Stimulated activated naive B cell treated with anti-CD40 and anti-IgM and Interleukin-4, amounts not matched to agents 10 μg/mL and 1 μg/mL and 100 μg/mL, for 72 hours (primary cell): ENCODE results near the gene SNX9.

Experiments
- ATAC-seq, 2 donors: fragments of 150-1000 bp; cut with Tn5 transposase; replicated peaks; 2 replicates each; pipeline ENCODE4 v1.10.0; 2021; ENCODE audit warnings: moderate library complexity in 1 of 2
- DNase-seq: peaks from one replicate; pipeline ENCODE4 v3.0.0; 2021
- H3K27ac Mint-ChIP-seq: one replicate; pipeline ENCODE4 v1.8.0; 2022; ENCODE audit warnings: mild to moderate bottlenecking, mixed read lengths
- H3K27me3 Mint-ChIP-seq, 2 donors: one replicate each; pipeline ENCODE4 v1.8.0; 2022; ENCODE audit warnings: mixed read lengths in 2 of 2
- H3K36me3 Mint-ChIP-seq, 2 donors: one replicate each; pipeline ENCODE4 v1.8.0; 2022; ENCODE audit warnings: mixed read lengths in 2 of 2, mild to moderate bottlenecking in 1 of 2
- H3K4me1 Mint-ChIP-seq, 2 donors: one replicate each; pipeline ENCODE4 v1.8.0; 2022; ENCODE audit warnings: mixed read lengths in 2 of 2, mild to moderate bottlenecking in 1 of 2
- H3K4me3 Mint-ChIP-seq, 2 donors: one replicate each; pipeline ENCODE4 v1.8.0; 2022; ENCODE audit warnings: mild to moderate bottlenecking in 2 of 2, mixed read lengths in 2 of 2, moderate library complexity in 1 of 2
- H3K9me3 Mint-ChIP-seq, 2 donors: one replicate each; pipeline ENCODE4 v1.8.0; 2022; ENCODE audit warnings: mixed read lengths in 2 of 2, mild to moderate bottlenecking in 1 of 2

SNX9 gene

DNA sequence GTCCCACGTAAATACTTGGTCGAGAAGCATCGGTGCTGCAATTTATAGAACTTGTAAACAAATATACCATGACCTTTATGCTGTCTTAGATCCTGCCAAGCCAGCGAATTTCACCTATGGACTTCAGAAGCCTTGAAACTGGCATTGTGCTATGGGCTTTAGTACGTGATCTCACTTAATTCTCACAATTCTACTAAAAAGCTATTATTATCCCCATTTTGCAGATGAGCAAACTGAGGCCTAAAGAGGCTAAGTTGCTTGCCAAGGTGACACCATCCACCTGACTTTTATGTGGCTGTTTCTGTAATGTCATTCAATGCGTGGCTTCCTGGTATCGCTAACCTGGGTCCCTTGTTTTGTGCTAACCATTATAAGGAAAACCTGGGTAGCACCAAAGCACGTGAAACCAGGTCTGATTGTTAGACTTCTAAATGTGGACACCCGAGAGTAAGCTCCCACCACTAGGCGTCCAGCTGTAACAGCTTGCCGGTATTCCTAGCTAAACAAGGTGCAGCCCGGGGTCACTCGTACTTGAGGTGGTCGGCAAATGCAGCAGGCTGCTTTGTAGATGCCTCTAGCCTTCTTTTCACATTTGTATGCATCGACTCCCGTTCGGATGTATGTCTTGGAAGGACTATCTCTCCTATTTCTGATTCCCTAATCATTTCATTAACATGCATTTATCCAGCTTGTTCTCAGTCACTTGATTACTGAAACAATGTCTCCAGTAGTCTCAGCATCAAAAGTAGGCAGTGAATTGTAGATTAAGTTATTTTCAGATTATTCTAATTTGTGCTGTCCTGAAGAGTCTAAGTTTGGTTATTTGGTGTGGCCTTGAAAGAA lies 159.7 kb downstream of the SNX9 start:
- peak overlapping the region; percentile 92 to 93 for H3K4me3 Mint-ChIP-seq

DNA sequence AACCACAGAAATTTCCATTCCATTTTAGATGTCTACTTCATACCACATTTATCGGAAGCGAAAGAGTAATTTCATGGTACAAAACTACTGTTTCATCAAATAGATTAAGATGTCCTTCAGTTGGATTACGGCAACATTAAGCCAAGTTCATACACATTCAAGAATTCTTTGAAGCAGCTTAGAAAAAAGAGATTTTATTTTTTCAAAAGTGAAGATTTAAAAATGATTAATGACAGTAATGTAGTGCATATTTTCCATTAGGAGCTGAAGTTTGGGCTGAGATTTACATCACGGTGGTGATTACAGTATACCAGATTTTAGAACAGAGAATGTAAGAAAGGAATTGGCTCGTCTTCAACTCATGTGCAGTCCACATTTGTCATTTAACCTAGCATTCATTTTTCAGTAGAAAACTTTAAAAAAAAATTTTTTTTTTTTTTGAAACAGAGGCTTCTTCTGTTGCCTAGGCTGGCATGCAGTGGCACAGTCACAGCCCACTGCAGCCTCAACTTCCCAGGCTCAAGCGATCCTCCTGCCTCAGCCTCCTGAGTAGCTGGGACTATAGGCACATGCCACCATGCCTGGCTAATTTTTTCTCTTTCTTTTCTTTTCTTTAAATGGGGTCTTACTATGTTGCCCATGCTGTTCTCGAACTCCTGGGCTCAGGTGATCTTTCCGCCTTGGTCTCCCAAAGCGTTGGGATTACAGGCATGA lies 160.5 kb downstream of the SNX9 start:
- no peaks in the 10 kb centered on the region for H3K27me3 Mint-ChIP-seq
- peak overlapping the region; percentile 92 to 93 for H3K4me3 Mint-ChIP-seq
- H3K27ac Mint-ChIP-seq: peak overlapping the region; percentile 91
- peaks cover 6 to 14% of the 10 kb centered on the region in 2 donors for H3K36me3 Mint-ChIP-seq
- DNase-seq (no peak), ATAC-seq (no peak)
- H3K4me1 Mint-ChIP-seq: peaks cover 31 to 60% of the 10 kb centered on the region in 2 donors
- no peaks in the 10 kb centered on the region for H3K9me3 Mint-ChIP-seq

More for the DNA sequence above, 159.7 kb downstream of the SNX9 start:
- ATAC-seq (peak; percentile 13 to 24), DNase-seq (no peak)
- Mint-ChIP-seq H3K27ac (peak overlapping the region; percentile 91), H3K27me3 (peaks cover 5 to 7% of the 10 kb centered on the region in 2 donors), H3K36me3 (peaks cover 3 to 10% of the 10 kb centered on the region in 2 donors), H3K4me1 (peaks cover 27 to 54% of the 10 kb centered on the region in 2 donors), H3K9me3 (no peaks in the 10 kb centered on the region)

DNA sequence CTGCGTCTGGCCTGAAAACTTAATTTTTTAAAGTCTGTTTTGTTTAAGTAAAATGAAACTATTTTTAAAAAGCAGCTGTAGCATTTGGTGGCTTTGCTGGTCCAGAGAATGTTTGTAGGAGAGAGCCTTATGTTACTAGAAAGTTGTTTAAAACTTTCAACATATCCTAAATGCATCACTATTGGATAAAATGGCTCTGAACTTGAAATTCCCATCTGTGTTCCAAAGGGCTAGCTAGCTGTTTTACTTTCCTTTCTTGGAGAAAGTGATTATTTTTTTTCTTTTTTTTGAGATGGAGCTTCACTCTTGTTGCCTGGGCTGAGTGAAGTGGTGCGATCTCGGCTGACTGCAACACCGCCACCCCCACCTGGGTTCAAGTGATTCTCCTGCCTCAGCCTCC lies 161.1 kb downstream of the SNX9 start:
- Mint-ChIP-seq H3K27ac (no peak overlapping the region), H3K9me3 (no peaks in the 10 kb centered on the region), H3K4me1 (peaks cover 31 to 62% of the 10 kb centered on the region in 2 donors), H3K36me3 (peaks cover 6 to 14% of the 10 kb centered on the region in 2 donors), H3K4me3 (peak overlapping the region; percentile 45 to 57), H3K27me3 (no peaks in the 10 kb centered on the region)
- DNase-seq: no peak
- ATAC-seq: no peak

DNA sequence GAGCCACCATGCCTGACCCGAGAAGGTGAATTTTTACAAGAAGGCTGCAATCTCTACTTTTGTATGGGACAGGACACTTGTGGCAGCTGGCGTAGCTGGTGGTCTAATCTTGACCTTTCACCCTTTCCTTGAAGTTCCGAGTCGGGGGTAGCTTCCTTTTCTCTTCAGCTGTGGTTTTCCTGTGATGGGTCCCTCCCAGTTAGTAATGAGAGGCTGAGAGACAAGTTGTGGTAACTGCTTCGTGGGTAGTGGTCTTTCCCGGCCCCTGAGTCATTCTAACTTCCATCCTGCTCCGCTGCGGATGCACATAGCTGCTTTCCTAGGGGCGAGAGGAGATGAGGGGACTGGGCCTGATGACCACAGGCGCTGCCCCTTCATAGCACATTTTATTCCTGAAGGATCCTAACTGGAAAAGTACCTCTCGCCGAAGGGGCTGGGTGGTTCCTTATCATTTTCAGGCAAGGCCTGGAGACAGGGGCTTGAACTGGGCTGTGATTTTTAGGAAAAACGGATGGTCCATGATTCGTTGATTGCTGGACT lies 161.7 kb downstream of the SNX9 start:
- H3K4me1 Mint-ChIP-seq: peaks cover 30 to 64% of the 10 kb centered on the region in 2 donors
- peaks cover 6 to 14% of the 10 kb centered on the region in 2 donors for H3K36me3 Mint-ChIP-seq
- H3K9me3 Mint-ChIP-seq: no peaks in the 10 kb centered on the region
- H3K27ac Mint-ChIP-seq: no peak overlapping the region
- H3K27me3 Mint-ChIP-seq: no peaks in the 10 kb centered on the region
- peak overlapping the region; percentile 39 to 57 for H3K4me3 Mint-ChIP-seq
- no peak for ATAC-seq
- DNase-seq: no peak

DNA sequence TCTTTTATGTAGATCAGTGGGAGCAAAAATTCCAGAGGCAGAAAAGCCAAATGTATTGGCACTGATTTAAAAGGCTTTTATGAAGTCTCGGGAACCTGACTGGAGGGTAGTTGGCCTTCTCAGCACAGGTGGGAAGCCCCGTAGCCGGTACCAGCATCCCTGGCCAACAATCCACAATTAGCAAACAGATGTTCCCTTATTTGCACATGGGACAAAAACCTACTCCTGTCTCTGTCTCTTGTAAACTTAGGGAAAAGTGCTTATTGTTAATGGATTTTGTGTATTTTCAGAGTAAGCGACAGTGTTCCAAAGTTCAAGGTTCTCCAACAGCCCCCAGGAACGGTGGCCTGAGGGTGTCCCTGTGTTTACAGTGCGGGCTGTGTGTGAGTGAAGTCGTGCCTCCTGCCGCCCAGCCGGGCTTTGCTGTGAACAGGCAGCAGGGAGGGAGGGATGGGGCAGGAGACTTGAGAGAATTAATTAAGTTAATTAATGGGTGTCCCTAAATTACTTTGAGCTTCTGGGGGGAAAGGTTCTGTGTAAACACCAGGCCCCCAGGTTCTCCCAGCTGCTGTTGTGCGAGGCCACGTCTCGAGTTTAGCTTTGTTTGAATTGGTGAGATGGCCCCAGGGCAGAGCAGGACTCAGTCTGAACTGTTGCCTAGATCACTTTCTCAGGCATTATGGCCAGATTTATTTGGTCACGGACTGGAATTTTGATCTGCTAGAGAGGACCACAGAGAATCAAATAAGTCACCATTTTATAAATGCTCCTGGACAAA lies 162.5 kb downstream of the SNX9 start:
- no peaks in the 10 kb centered on the region for H3K9me3 Mint-ChIP-seq
- H3K27me3 Mint-ChIP-seq: no peaks in the 10 kb centered on the region
- H3K4me1 Mint-ChIP-seq: peaks cover 32 to 64% of the 10 kb centered on the region in 2 donors
- H3K27ac Mint-ChIP-seq: no peak overlapping the region
- peaks cover 6 to 19% of the 10 kb centered on the region in 2 donors for H3K36me3 Mint-ChIP-seq
- no peak overlapping the region for H3K4me3 Mint-ChIP-seq
- ATAC-seq: no peak
- DNase-seq: no peak

DNA sequence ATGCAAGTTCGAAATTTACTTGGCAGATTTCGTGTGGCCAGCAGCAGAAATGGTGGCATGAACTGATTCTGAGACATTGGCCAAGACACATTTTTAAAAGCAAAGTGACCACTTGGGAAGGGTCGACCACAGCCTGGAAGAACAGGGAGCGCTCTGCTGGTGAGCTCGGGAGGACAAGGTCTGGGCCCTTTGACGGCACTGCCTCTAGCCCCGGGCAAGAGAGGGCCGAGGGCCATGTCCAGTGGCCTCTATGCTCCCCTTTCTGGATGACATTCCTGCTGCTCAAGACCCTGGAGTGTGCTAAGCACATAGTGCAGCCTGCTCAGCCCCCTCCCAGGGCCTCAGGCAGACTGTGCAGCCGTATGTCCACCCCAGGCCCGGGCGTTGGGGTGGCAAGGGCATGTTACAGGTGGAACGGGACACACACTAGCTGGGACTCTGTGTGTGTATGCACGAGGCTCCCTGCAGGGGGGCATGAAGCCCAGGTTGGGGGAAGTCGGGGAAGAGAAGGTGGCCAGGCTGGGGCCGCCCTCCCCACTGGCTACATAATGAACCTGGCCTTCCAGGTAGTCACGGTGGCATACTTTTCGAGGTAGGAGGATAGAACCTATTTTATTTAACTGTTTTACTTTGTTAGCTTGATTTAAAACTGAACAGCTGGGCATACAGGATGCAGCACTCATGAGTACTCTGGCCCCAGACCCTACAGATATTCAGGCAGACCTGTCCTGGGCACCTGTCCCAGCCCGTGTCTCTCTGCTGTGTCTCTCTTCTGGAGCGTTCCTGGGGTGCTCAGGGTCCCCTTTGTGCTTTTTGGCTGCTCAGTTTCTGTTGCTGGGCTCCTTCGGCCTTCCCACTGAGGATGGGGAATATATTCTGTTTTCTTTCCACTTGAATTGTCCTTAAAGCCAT lies 165.0 kb downstream of the SNX9 start:
- Mint-ChIP-seq H3K4me3 (no peak overlapping the region), H3K36me3 (peaks cover 15 to 30% of the 10 kb centered on the region in 2 donors), H3K27ac (peak overlapping the region; percentile 37), H3K9me3 (no peaks in the 10 kb centered on the region), H3K27me3 (no peaks in the 10 kb centered on the region), H3K4me1 (peaks cover 30 to 58% of the 10 kb centered on the region in 2 donors)
- DNase-seq (no peak), ATAC-seq (no peak)

DNA sequence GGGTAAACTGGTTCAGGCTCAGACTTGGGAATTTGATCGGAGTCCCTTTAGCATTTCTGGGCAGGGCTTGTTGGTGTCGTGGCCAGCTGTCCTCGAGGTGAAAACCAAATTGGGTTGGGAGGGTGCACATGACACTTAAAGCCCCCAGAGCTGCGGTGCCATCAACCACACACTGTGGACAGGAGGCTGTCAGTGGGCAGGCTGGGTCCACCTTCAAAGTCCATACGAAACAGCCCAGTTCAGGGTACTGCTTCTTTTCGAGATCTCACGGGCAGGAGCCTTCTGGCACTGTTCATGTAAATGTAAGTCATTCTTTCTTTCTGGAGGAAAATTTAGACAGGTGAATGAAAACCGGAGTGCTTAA lies 165.6 kb downstream of the SNX9 start:
- peaks cover 30 to 57% of the 10 kb centered on the region in 2 donors for H3K4me1 Mint-ChIP-seq
- no peak for DNase-seq

DNA sequence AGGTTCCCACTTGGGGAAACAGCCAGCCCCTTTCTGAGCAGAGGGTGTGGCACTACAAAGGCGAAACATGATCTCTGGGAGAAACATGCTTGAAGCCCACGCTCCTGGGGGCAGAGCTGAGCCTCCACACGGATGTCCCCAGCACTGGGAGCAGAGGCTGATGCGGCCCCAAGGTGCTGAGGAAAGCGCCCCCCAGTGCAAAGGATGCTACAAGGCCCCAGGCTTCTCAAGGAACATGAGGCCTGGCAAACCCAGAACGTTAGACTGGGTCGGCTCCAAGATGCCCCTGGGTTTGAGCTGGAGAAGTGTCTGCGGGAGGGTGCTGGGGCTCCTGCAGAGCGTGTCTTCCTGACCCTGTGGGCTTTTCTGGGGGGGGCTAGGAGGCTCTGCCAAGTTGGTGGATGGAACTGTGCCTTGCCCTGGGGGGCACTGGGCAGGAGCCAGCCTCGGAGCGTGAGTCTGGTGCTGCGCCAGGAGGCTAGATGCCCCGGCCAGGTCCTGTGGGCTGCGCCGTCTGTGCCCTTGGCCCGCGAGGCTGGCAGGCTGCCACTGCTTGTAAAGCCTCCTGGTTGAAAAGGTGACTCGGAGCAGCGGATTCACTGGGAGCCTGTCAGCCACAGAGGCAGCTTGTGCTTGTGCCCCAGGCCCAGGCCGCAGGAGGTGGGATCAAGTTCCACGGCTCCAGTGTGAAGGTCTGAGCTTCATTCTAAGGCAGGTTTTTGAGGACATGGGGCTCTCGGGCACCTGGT lies 166.7 kb downstream of the SNX9 start:
- H3K4me1 Mint-ChIP-seq: peaks cover 29 to 51% of the 10 kb centered on the region in 2 donors
- H3K27ac Mint-ChIP-seq: peak overlapping the region; percentile 25
- no peak for DNase-seq
- peak overlapping the region in 1 of 2 donors; percentile 69 for H3K4me3 Mint-ChIP-seq
- no peaks in the 10 kb centered on the region for H3K27me3 Mint-ChIP-seq
- peaks cover 17 to 29% of the 10 kb centered on the region in 2 donors for H3K36me3 Mint-ChIP-seq
- no peaks in the 10 kb centered on the region for H3K9me3 Mint-ChIP-seq
- ATAC-seq: peak; percentile 11

More for the DNA sequence above, 165.6 kb downstream of the SNX9 start:
- Mint-ChIP-seq H3K9me3 (no peaks in the 10 kb centered on the region), H3K4me3 (no peak overlapping the region), H3K27ac (no peak overlapping the region), H3K27me3 (no peaks in the 10 kb centered on the region), H3K36me3 (peaks cover 17 to 25% of the 10 kb centered on the region in 2 donors)
- no peak for ATAC-seq

DNA sequence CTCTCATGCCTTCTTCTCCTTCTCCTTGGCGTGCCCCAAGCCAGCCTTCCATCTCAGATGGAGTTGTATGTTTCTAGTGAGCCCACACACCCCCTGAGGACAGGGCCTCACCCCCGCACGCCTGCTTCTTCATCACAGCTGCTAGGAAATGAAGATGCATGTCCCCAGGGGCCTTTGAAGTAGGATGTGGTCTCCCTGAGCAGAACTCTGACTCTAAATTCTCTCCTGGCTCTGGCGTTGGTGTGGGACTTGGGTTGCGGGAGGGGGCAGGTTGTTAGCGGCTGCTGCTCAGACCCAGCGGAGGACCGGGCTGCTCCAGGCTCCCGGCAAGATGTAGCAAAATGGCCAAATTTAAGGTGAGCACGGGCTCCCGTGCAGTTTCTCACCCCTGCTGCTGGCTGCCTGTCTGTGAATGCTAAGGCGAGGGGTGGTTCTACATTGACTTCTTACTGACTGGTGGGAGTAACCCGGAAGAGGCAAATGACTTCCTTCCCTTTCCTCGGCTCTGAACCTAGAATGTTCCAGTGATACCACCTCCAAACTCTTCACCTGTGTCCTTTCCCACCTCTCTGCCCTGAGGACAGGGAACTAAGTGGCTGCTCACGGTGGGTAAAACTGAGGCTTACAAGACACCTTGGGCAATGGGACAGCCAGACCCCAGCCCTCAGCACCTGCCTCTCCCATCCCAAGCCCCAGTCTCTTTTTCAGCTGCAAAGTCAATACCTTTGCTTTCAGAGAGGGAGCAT lies 167.4 kb downstream of the SNX9 start:
- H3K4me3 Mint-ChIP-seq: peak overlapping the region; percentile 69 to 78

DNA sequence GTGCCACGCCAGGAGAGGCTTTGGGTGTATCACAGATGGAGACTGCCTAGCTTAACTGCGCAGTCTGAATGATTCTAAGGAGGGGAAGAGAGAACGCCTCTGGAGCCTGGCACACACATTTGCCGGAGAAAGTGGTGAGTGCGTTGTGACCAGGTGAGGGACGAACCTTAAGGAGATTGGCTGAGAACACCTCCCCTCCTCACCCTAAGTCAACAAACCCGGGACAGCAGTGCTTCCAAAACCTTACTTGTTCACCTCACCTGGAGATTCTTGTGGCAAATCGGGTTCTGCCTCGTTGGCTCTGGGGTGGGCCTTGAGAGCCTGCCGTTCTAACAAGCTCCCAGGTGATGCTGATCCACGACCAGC lies 168.0 kb downstream of the SNX9 start:
- DNase-seq (no peak), ATAC-seq (no peak)
- Mint-ChIP-seq H3K4me1 (peaks cover 29 to 45% of the 10 kb centered on the region in 2 donors), H3K9me3 (peaks cover 0 to under 1% of the 10 kb centered on the region in 2 donors), H3K4me3 (peak overlapping the region; percentile 69 to 78), H3K27ac (peak overlapping the region; percentile 22), H3K36me3 (peaks cover 24 to 30% of the 10 kb centered on the region in 2 donors), H3K27me3 (no peaks in the 10 kb centered on the region)

More for the DNA sequence above, 167.4 kb downstream of the SNX9 start:
- peak overlapping the region; percentile 31 for H3K27ac Mint-ChIP-seq
- H3K27me3 Mint-ChIP-seq: no peaks in the 10 kb centered on the region
- peaks cover 23 to 29% of the 10 kb centered on the region in 2 donors for H3K36me3 Mint-ChIP-seq
- peaks cover 29 to 44% of the 10 kb centered on the region in 2 donors for H3K4me1 Mint-ChIP-seq
- H3K9me3 Mint-ChIP-seq: no peaks in the 10 kb centered on the region
- ATAC-seq: peak; percentile 95 to 97
- peak; percentile 64 for DNase-seq

DNA sequence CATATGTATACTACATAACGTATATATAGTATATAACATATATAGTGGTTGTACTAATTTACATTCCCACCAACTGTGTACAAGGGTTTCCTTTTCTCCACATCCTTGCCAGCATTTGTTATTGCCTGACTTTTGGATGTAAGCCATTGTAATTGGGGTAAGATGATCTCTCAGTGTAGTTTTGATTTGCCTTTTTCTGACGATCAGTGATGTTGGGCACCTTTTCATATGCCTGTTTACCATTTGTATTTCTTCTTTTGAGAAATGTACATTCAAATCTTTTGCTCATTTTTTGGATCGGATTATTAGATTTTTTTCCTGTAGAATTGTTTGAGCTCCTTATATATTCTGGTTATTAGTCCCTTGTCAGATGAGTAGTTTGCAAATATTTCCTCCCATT lies 170.0 kb downstream of the SNX9 start:
- H3K27me3 Mint-ChIP-seq: no peaks in the 10 kb centered on the region
- ATAC-seq: no peak
- H3K9me3 Mint-ChIP-seq: peaks cover 0 to 2% of the 10 kb centered on the region in 2 donors
- H3K4me3 Mint-ChIP-seq: no peak overlapping the region
- peaks cover 28 to 40% of the 10 kb centered on the region in 2 donors for H3K36me3 Mint-ChIP-seq
- no peak for DNase-seq
- peaks cover 39 to 47% of the 10 kb centered on the region in 2 donors for H3K4me1 Mint-ChIP-seq
- H3K27ac Mint-ChIP-seq: no peak overlapping the region
